Liver (tissue), 9 donors: Measurements from ENCODE around the gene IL24. TPM values are rescaled to one million over a fixed set of nuclear protein-coding genes. Genes with fewer than 3 reads are reported as not detected.

Experiments used
- DNase-seq: peaks from one replicate; pipeline ENCODE4 v3.0.0-alpha.2; 2017; ENCODE audit warnings: low spot score
- H3K27ac ChIP-seq, 2 donors: one replicate each; pipeline ENCODE4 v1.7.0; 2013; ENCODE audit warnings: inconsistent platforms in 2 of 2, low read length in 2 of 2, control low read depth in 1 of 2, low read depth in 1 of 2, mild to moderate bottlenecking in 1 of 2
- H3K27me3 ChIP-seq, 4 donors: one replicate each; pipeline versions ENCODE4 v1.6.1 to v1.7.0; 2013; ENCODE audit warnings: low read length in 3 of 4, inconsistent platforms in 1 of 4, mild to moderate bottlenecking in 1 of 4, moderate library complexity in 1 of 4; ENCODE audit not compliant: control insufficient read depth in 4 of 4, insufficient read depth in 4 of 4
- H3K36me3 ChIP-seq, 4 donors: one replicate each; pipeline versions ENCODE4 v1.6.1 to v1.7.0; 2013; ENCODE audit warnings: low read length in 3 of 4, mild to moderate bottlenecking in 3 of 4, low read depth in 1 of 4, moderate library complexity in 1 of 4; ENCODE audit not compliant: control insufficient read depth in 4 of 4, insufficient read depth in 3 of 4
- H3K4me1 ChIP-seq, 4 donors: one replicate each; pipeline versions ENCODE4 v1.6.1 to v1.7.0; 2013; ENCODE audit warnings: low read length in 3 of 4, mild to moderate bottlenecking in 3 of 4, moderate library complexity in 1 of 4; ENCODE audit not compliant: control insufficient read depth in 4 of 4, insufficient read depth in 4 of 4
- H3K4me3 ChIP-seq, 3 donors: one replicate each; pipeline versions ENCODE4 v1.6.1 to v1.7.0; 2013; ENCODE audit warnings: low read length in 3 of 3, control low read depth in 1 of 3, low read depth in 1 of 3, mild to moderate bottlenecking in 1 of 3
- H3K9ac ChIP-seq, 2 donors: one replicate each; pipeline ENCODE4 v1.7.0; 2013; ENCODE audit warnings: low read length in 2 of 2, mild to moderate bottlenecking in 2 of 2, moderate library complexity in 2 of 2, control low read depth in 1 of 2, low read depth in 1 of 2
- H3K9me3 ChIP-seq, 4 donors: one replicate each; pipeline versions ENCODE4 v1.6.1 to v1.7.0; 2013; ENCODE audit warnings: low read length in 3 of 4; ENCODE audit not compliant: control insufficient read depth in 4 of 4
- EGR1 ChIP-seq, 2 donors: IDR thresholded peaks; 2 replicates each; pipeline ENCODE4 v1.6.1; 2016 to 2018; ENCODE audit warnings: antibody characterized with exemption in 2 of 2, low read depth in 2 of 2
- FOXA1 ChIP-seq: IDR thresholded peaks from 2 replicates; pipeline ENCODE4 v1.6.1; 2016; ENCODE audit warnings: antibody characterized with exemption
- FOXA2 ChIP-seq: IDR thresholded peaks from 2 replicates; pipeline ENCODE4 v1.6.1; 2016; ENCODE audit warnings: antibody characterized with exemption
- GABPA ChIP-seq, 2 donors: IDR thresholded peaks in 1 of 2; conservative IDR thresholded peaks in 1 of 2; 2 replicates each; pipeline ENCODE4 v1.6.1; 2016; ENCODE audit warnings: antibody characterized with exemption in 2 of 2, mild to moderate bottlenecking in 1 of 2, moderate library complexity in 1 of 2
- HNF4A ChIP-seq, 2 donors: conservative IDR thresholded peaks; 2 replicates each; pipeline ENCODE4 v1.6.1; 2016; ENCODE audit warnings: antibody characterized with exemption in 2 of 2, mild to moderate bottlenecking in 2 of 2
- HNF4G ChIP-seq: IDR thresholded peaks from 2 replicates; pipeline ENCODE4 v1.6.1; 2016; ENCODE audit warnings: antibody characterized with exemption
- JUND ChIP-seq, 2 donors: IDR thresholded peaks; 2 replicates each; pipeline ENCODE4 v1.6.1; 2016; ENCODE audit warnings: antibody characterized with exemption in 2 of 2
- NR2F2 ChIP-seq: IDR thresholded peaks from 2 replicates; pipeline ENCODE4 v1.6.1; 2016; ENCODE audit warnings: antibody characterized with exemption
- RAD21 ChIP-seq, 2 donors: IDR thresholded peaks; 2 replicates each; pipeline ENCODE4 v1.6.1; 2016; ENCODE audit warnings: antibody characterized with exemption in 2 of 2, mild to moderate bottlenecking in 2 of 2
- RXRA ChIP-seq, 2 donors: IDR thresholded peaks; 2 replicates each; pipeline ENCODE4 v1.6.1; 2017 to 2018; ENCODE audit warnings: antibody characterized with exemption in 2 of 2, mild to moderate bottlenecking in 1 of 2
- SP1 ChIP-seq: IDR thresholded peaks from 2 replicates; pipeline ENCODE4 v1.6.1; 2018; ENCODE audit warnings: antibody characterized with exemption, mild to moderate bottlenecking
- TAF1 ChIP-seq: conservative IDR thresholded peaks from 2 replicates; pipeline ENCODE4 v1.6.1; 2016; ENCODE audit warnings: antibody characterized with exemption, mild to moderate bottlenecking
- YY1 ChIP-seq: IDR thresholded peaks from 2 replicates; pipeline ENCODE4 v1.6.1; 2016; ENCODE audit warnings: antibody characterized with exemption, mild to moderate bottlenecking
- WGBS: extraction: QIAGEN DNeasy Blood & Tissue Kit; methylation state at CpG from one replicate; pipeline ENCODE4 v1.1.7; 2013; 5-methylcytosine and 5-hydroxymethylcytosine counted together
- polyA plus RNA-seq, 2 donors: library from polyadenylated mRNA; stranded (reverse) in 1 of 2; unstranded in 1 of 2; fragments of 200-250 nt in 1 of 2; fragments of >200 nt in 1 of 2; fragmentation: Nextera tagmentation in 1 of 2; extraction: Ambion mirVana in 1 of 2; gene quantifications; one replicate each; pipeline versions ENCODE4 v1.2.1 to v1.2.3, GENCODE V29; 2013 to 2015
- total RNA-seq, 2 donors: library from RNA; depleted of rRNA; stranded (reverse); fragments of >200 nt; gene quantifications; one replicate each; pipeline ENCODE4 v1.2.3, GENCODE V29; 2014
- TF ChIP-seq, protein P1 (sequence below): IDR thresholded peaks from 2 replicates; pipeline ENCODE4 v1.6.1; 2016; ENCODE audit warnings: antibody characterized with exemption
- TF ChIP-seq, protein P2 (sequence below): IDR thresholded peaks from 2 replicates; pipeline ENCODE4 v1.6.1; 2016; ENCODE audit warnings: antibody characterized with exemption
- TF ChIP-seq, protein P3 (sequence below): IDR thresholded peaks from 2 replicates; pipeline ENCODE4 v1.6.1; 2016; ENCODE audit warnings: antibody characterized with exemption, mild to moderate bottlenecking
- TF ChIP-seq, protein P4 (sequence below): fragments of 150-350 bp; IDR thresholded peaks from 2 replicates; pipeline ENCODE4 v1.5.1; 2017; ENCODE audit warnings: improper control_type of control experiment, low read depth, low read length; ENCODE audit not compliant: missing input control
- TF ChIP-seq, protein P5 (sequence below): IDR thresholded peaks from 2 replicates; pipeline ENCODE4 v1.6.1; 2016; ENCODE audit warnings: antibody characterized with exemption
- donor health status: healthy.
- donor health status: healthy.
- donor health status: healthy.
- donor health status: healthy.
- donor health status: healthy.

The IL24 gene
- total and polyA plus RNA-seq, 4 donors = 0.13 TPM; not detected in 3

DNA sequence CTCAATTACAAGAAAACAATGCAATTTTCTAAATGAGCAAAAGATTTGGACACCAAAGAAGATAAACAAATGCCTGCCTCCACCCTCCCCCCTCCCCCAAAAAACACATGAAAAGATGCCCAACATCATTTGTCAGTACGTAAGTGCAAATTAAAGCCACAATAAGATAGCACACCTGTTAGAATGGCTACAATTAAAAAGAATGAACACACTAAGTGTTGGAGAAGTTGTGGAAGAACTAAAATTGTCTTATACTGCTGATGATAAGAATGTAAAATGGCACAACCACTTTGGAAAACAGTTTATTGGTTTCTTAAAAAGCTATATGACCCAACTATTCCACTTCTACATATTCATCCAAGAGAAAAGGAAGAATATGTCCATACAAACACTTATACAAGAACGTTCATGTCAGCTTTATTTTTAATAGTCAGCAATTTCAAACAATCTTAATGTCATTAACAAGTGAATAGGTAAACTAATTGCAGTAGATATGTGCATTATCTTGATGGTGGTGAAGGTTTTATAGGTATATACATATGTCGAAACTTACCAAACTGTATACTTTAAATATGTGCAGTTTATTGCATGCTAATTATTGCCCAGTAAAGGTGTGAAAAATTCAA lies 21.4 kb upstream of the IL24 start:
- Histone ChIP-seq H3K36me3 (no peaks in the 10 kb centered on the region), H3K27ac (no peak overlapping the region), H3K9ac (no peak overlapping the region), H3K4me3 (no peak overlapping the region), H3K4me1 (no peaks in the 10 kb centered on the region), H3K9me3 (peaks cover 6 to 8% (median 7%) of the 10 kb centered on the region in 4 donors), H3K27me3 (no peaks in the 10 kb centered on the region)
- DNase-seq = no peak
- no peak for TF ChIP-seq NR2F2
- TF ChIP-seq, protein P1, sequence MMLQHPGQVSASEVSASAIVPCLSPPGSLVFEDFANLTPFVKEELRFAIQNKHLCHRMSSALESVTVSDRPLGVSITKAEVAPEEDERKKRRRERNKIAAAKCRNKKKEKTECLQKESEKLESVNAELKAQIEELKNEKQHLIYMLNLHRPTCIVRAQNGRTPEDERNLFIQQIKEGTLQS = no peak
- no peak for TF ChIP-seq FOXA1
- no peak for TF ChIP-seq RAD21 (IDR thresholded peaks at IDR 0.05)
- no peak for TF ChIP-seq HNF4A (conservative IDR thresholded peaks at IDR 0.05)
- TF ChIP-seq, protein P2, sequence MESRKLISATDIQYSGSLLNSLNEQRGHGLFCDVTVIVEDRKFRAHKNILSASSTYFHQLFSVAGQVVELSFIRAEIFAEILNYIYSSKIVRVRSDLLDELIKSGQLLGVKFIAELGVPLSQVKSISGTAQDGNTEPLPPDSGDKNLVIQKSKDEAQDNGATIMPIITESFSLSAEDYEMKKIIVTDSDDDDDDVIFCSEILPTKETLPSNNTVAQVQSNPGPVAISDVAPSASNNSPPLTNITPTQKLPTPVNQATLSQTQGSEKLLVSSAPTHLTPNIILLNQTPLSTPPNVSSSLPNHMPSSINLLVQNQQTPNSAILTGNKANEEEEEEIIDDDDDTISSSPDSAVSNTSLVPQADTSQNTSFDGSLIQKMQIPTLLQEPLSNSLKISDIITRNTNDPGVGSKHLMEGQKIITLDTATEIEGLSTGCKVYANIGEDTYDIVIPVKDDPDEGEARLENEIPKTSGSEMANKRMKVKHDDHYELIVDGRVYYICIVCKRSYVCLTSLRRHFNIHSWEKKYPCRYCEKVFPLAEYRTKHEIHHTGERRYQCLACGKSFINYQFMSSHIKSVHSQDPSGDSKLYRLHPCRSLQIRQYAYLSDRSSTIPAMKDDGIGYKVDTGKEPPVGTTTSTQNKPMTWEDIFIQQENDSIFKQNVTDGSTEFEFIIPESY = no peak
- no peak for TF ChIP-seq SP1
- TF ChIP-seq YY1 = no peak
- no peak for TF ChIP-seq FOXA2
- TF ChIP-seq, protein P3, sequence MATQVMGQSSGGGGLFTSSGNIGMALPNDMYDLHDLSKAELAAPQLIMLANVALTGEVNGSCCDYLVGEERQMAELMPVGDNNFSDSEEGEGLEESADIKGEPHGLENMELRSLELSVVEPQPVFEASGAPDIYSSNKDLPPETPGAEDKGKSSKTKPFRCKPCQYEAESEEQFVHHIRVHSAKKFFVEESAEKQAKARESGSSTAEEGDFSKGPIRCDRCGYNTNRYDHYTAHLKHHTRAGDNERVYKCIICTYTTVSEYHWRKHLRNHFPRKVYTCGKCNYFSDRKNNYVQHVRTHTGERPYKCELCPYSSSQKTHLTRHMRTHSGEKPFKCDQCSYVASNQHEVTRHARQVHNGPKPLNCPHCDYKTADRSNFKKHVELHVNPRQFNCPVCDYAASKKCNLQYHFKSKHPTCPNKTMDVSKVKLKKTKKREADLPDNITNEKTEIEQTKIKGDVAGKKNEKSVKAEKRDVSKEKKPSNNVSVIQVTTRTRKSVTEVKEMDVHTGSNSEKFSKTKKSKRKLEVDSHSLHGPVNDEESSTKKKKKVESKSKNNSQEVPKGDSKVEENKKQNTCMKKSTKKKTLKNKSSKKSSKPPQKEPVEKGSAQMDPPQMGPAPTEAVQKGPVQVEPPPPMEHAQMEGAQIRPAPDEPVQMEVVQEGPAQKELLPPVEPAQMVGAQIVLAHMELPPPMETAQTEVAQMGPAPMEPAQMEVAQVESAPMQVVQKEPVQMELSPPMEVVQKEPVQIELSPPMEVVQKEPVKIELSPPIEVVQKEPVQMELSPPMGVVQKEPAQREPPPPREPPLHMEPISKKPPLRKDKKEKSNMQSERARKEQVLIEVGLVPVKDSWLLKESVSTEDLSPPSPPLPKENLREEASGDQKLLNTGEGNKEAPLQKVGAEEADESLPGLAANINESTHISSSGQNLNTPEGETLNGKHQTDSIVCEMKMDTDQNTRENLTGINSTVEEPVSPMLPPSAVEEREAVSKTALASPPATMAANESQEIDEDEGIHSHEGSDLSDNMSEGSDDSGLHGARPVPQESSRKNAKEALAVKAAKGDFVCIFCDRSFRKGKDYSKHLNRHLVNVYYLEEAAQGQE = no peak
- no peak for TF ChIP-seq GABPA (IDR thresholded peaks at IDR 0.05 in 1 of 2, conservative IDR thresholded peaks at IDR 0.05 in 1 of 2)
- TF ChIP-seq, protein P4, sequence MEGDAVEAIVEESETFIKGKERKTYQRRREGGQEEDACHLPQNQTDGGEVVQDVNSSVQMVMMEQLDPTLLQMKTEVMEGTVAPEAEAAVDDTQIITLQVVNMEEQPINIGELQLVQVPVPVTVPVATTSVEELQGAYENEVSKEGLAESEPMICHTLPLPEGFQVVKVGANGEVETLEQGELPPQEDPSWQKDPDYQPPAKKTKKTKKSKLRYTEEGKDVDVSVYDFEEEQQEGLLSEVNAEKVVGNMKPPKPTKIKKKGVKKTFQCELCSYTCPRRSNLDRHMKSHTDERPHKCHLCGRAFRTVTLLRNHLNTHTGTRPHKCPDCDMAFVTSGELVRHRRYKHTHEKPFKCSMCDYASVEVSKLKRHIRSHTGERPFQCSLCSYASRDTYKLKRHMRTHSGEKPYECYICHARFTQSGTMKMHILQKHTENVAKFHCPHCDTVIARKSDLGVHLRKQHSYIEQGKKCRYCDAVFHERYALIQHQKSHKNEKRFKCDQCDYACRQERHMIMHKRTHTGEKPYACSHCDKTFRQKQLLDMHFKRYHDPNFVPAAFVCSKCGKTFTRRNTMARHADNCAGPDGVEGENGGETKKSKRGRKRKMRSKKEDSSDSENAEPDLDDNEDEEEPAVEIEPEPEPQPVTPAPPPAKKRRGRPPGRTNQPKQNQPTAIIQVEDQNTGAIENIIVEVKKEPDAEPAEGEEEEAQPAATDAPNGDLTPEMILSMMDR = no peak
- no peak for TF ChIP-seq JUND (IDR thresholded peaks at IDR 0.05)
- no peak for TF ChIP-seq TAF1
- TF ChIP-seq, protein P5, sequence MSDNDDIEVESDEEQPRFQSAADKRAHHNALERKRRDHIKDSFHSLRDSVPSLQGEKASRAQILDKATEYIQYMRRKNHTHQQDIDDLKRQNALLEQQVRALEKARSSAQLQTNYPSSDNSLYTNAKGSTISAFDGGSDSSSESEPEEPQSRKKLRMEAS = no peak
- TF ChIP-seq EGR1 (IDR thresholded peaks at IDR 0.05; ENCODE audit: low read depth in 2 of 2) = no peak
- no peak for TF ChIP-seq RXRA (IDR thresholded peaks at IDR 0.05)
- no peak for TF ChIP-seq HNF4G
- WGBS = 75% methylated on average over 3 of the region's 3 CpGs
